ENCODE measurements around the gene TBXAS1. TPM values are rescaled to one million over a fixed set of nuclear protein-coding genes. Genes with fewer than 3 reads are reported as not detected.

TBXAS1 gene
- total and polyA plus RNA-seq, 2 of the 8 experiments (the other 6 are each of a cell fraction or from before 2014, with no cell fraction given) = 0.86 to 2.1 TPM

DNA sequence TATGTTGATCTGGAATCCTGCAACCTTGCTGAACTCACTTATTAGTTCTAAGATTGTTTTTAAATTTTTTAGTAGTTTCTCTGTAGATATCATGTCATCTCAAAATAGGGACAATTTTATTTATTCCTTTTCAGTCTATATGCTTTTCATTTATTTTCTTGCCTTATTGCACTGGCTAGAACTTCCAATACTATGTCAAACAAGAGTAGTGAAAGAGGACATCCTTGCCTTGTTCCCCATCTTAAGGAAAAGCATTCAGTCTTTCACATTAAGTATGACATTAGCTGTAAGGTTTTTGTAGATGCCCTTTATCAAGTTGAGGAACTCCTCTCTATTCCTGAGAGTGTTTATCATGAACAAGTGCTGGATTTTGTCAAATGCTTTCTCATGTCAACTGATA, 77.8 kb downstream of the TBXAS1 start:
- Histone ChIP-seq H3K79me2 (ENCODE audit: control insufficient read depth in 1 of 2, insufficient read depth in 2 of 2, low read length in 2 of 2) (no peaks in the 10 kb centered on the region), H3K56ac (replicated peaks; ENCODE audit: insufficient read length, low read depth, low read length) (no peak overlapping the region), H3K9ac (replicated peaks in 1 of 4; ENCODE audit: extremely low read depth in 1 of 4, low read depth in 3 of 4, low read length in 3 of 4) (no peak overlapping the region), H4K91ac (replicated peaks; ENCODE audit: insufficient read length, low read length) (no peak overlapping the region), H3K4me1 (replicated peaks in 1 of 4; ENCODE audit: control insufficient read depth in 3 of 4, insufficient read depth in 4 of 4, low read length in 3 of 4) (no peaks in the 10 kb centered on the region), H2BK5ac (ENCODE audit: low read depth, low read length) (no peak overlapping the region), H4K5ac (ENCODE audit: insufficient read length, low read depth, low read length) (no peak overlapping the region), H2AK5ac (ENCODE audit: low read depth, low read length) (no peak overlapping the region), H3K4me2 (ENCODE audit: insufficient read depth in 1 of 2, low read depth in 2 of 2, low read length in 2 of 2) (no peak overlapping the region), H4K20me1 (replicated peaks in 1 of 2; ENCODE audit: control insufficient read depth in 1 of 2, insufficient read depth in 2 of 2, low read length in 2 of 2) (no peaks in the 10 kb centered on the region), H3K18ac (ENCODE audit: extremely low read depth, low read length) (no peak overlapping the region), H3K36me3 (ENCODE audit: control insufficient read depth in 2 of 4, insufficient read depth in 4 of 4, low read length in 3 of 4) (no peaks in the 10 kb centered on the region), H3K23ac (ENCODE audit: insufficient read length) (no peak overlapping the region), H3K4me3 (ENCODE audit: extremely low read depth in 1 of 4, insufficient read depth in 2 of 4, low read depth in 3 of 4, low read length in 4 of 4) (no peak overlapping the region), H3K79me1 (ENCODE audit: low read depth, low read length) (no peaks in the 10 kb centered on the region), H3K4ac (replicated peaks; ENCODE audit: insufficient read length, low read depth, low read length) (no peak overlapping the region), H3K23me2 (ENCODE audit: low read depth, low read length) (no peaks in the 10 kb centered on the region), H2BK20ac (ENCODE audit: low read length) (no peak overlapping the region), H3K14ac (ENCODE audit: insufficient read length) (no peak overlapping the region), H3K27me3 (replicated peaks in 1 of 4; ENCODE audit: control insufficient read depth in 3 of 4, extremely low read depth in 1 of 4, insufficient read depth in 3 of 4, low read length in 3 of 4) (no peaks in the 10 kb centered on the region), H4K8ac (ENCODE audit: extremely low read depth, insufficient read depth, low read length) (no peak overlapping the region), H2BK120ac (replicated peaks; ENCODE audit: low read depth, low read length) (no peak overlapping the region), H2AFZ (ENCODE audit: low read length) (no peak overlapping the region), H3K9me3 (ENCODE audit: insufficient read depth in 2 of 2, low read depth in 1 of 2, low read length in 1 of 2) (peaks cover 0 to 3% of the 10 kb centered on the region in 2 experiments; a peak in 1 of 4 replicates), H3K27ac (ENCODE audit: low read depth, low read length) (no peak overlapping the region), H2BK15ac (ENCODE audit: low read length) (no peak overlapping the region), H2BK12ac (ENCODE audit: low read depth, low read length) (no peak overlapping the region)
- FAIRE-seq (no peak), DNase-seq (ENCODE audit: low read depth in 1 of 2, low spot score in 2 of 2) (no peak)
- POLR2A ChIA-PET (ENCODE audit: partially characterized antibody) = no interaction called here
- CTCF ChIA-PET (ENCODE audit: partially characterized antibody) = no interaction called here
- TF ChIP-seq BACH1 (IDR thresholded peaks at IDR 0.05; ENCODE audit: low read length) (no peak), CTBP2 (IDR thresholded peaks at IDR 0.05; ENCODE audit: borderline replicate concordance, insufficient read depth, insufficient read length, low read length) (no peak), TAF7 (optimal IDR thresholded peaks at IDR 0.05; ENCODE audit: borderline replicate concordance, low read depth, low read length) (no peak), SUZ12 (IDR thresholded peaks at IDR 0.05; ENCODE audit: low read length) (no peak), JUND (IDR thresholded peaks at IDR 0.05; ENCODE audit: low read length) (no peak)

Data from H1 (cell line).